Body of pancreas (tissue), 4 donors: ENCODE measurements around the gene GALNTL6. TPM values are rescaled to one million over a fixed set of nuclear protein-coding genes. Genes with fewer than 3 reads are reported as not detected.

Experiments
- ATAC-seq: fragments of 150-250 bp; one replicate; pipeline ENCODE4 v1.9.1; 2016
- DNase-seq, 4 donors: peaks; one replicate each; pipeline ENCODE4 v3.0.0-alpha.2; 2019
- H3K27ac ChIP-seq, 4 donors: fragments of 200-600 bp; sonication (generic); 1 replicate in 3 of 4; 2 replicates in 1 of 4; pipeline versions ENCODE4 v1.5.1 to v1.6.1; 2016 to 2019; ENCODE audit warnings: mild to moderate bottlenecking in 1 of 4, mixed read lengths in 1 of 4, moderate library complexity in 1 of 4
- H3K27me3 ChIP-seq, 2 donors: fragments of 200-600 bp; sonication (generic); one replicate each; pipeline ENCODE4 v1.6.0; 2016; ENCODE audit warnings: mild to moderate bottlenecking in 1 of 2
- H3K36me3 ChIP-seq, 2 donors: fragments of 200-600 bp; sonication (generic); replicated peaks in 1 of 2; 2 replicates each; pipeline ENCODE4 v1.5.1; 2016; ENCODE audit warnings: low read depth in 2 of 2; ENCODE audit not compliant: insufficient read depth in 1 of 2
- H3K4me1 ChIP-seq: fragments of 200-600 bp; sonication (generic); one replicate; pipeline ENCODE4 v1.6.0; 2016
- H3K4me3 ChIP-seq, 2 donors: fragments of 200-600 bp; sonication (generic); 1 replicate in 1 of 2; 2 replicates in 1 of 2; pipeline ENCODE4 v1.5.1; 2016 to 2019
- H3K9me3 ChIP-seq, 3 donors: fragments of 200-600 bp; sonication (generic); 1 replicate in 2 of 3; 2 replicates in 1 of 3; pipeline ENCODE4 v1.5.1; 2016
- POLR2A ChIP-seq, 3 donors: fragments of 450-650 bp; IDR thresholded peaks; one replicate each; pipeline ENCODE4 v1.6.1; 2016; ENCODE audit warnings: antibody characterized with exemption in 3 of 3, mild to moderate bottlenecking in 2 of 3
- WGBS, 2 donors: methylation state at CpG; one replicate each; pipeline ENCODE4 v1.1.5; 2017; 5-methylcytosine and 5-hydroxymethylcytosine counted together
- intact Hi-C: fragments of 100-400 bp; cut with DNase I; formaldehyde crosslinking; loops from one replicate; pipeline ENCODE4 v1.15.1; 2023
- total RNA-seq, 2 donors: library from RNA; depleted of rRNA; stranded (reverse); fragments of >200 nt; gene quantifications; one replicate each; pipeline ENCODE4 v1.1.0, GENCODE V29; 2016
- TF ChIP-seq, protein P1 (sequence below), 7 experiments: fragments of 450-650 bp in 4 of 7; fragments of 200-600 bp in 3 of 7; sonication (generic) in 3 of 7; IDR thresholded peaks; one replicate each; pipeline ENCODE4 v1.5.1; 2016 to 2019; ENCODE audit warnings: antibody characterized with exemption in 7 of 7

GALNTL6 gene
- total RNA-seq, 2 donors from 2014 or later: 0.26 TPM; not detected in 1

- no peak for DNase-seq
- 57 to 61% methylated on average over 1 of the region's 1 CpG for WGBS, 2 donors
- Histone ChIP-seq H3K27ac (no peak overlapping the region), H3K27me3 (no peaks in the 10 kb centered on the region), H3K4me1 (no peaks in the 10 kb centered on the region), H3K36me3 (no peaks in the 10 kb centered on the region), H3K4me3 (no peak overlapping the region), H3K9me3 (no peaks in the 10 kb centered on the region)
- ATAC-seq: no peak
- intact Hi-C loops: no loop called here
- TF ChIP-seq POLR2A (IDR thresholded peaks at IDR 0.05): no peak
- TF ChIP-seq, protein P1, sequence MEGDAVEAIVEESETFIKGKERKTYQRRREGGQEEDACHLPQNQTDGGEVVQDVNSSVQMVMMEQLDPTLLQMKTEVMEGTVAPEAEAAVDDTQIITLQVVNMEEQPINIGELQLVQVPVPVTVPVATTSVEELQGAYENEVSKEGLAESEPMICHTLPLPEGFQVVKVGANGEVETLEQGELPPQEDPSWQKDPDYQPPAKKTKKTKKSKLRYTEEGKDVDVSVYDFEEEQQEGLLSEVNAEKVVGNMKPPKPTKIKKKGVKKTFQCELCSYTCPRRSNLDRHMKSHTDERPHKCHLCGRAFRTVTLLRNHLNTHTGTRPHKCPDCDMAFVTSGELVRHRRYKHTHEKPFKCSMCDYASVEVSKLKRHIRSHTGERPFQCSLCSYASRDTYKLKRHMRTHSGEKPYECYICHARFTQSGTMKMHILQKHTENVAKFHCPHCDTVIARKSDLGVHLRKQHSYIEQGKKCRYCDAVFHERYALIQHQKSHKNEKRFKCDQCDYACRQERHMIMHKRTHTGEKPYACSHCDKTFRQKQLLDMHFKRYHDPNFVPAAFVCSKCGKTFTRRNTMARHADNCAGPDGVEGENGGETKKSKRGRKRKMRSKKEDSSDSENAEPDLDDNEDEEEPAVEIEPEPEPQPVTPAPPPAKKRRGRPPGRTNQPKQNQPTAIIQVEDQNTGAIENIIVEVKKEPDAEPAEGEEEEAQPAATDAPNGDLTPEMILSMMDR (IDR thresholded peaks at IDR 0.05): no peak
Measured at GRCh38 chr4:172018358-172018757, 205.2 kb downstream of the GALNTL6 start.

DNA sequence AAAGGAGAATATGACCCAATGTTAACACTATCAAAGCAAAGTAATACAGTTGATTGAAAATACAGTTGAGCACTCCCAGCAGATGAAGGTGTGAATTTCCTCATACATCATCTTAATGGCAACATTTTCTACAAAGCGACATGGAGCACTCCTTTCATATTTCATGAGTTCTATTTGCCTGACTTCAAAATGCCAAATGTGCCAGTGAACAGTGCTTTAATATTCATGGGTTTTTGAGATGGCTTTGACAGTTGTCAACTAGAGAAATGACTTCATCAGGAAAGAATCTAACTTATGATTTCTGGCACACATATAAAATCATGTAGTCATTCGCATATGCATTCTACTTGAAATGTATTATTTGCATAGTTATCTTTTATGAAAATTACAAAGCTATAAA lies 222.4 kb downstream of the GALNTL6 start:
- Histone ChIP-seq H3K9me3 (no peaks in the 10 kb centered on the region), H3K27ac (no peak overlapping the region), H3K27me3 (no peaks in the 10 kb centered on the region), H3K4me3 (no peak overlapping the region), H3K36me3 (no peaks in the 10 kb centered on the region), H3K4me1 (no peaks in the 10 kb centered on the region)
- DNase-seq (no peak), ATAC-seq (no peak)
- WGBS, 2 donors: 85 to 92% methylated on average over 2 of the region's 2 CpGs
- intact Hi-C loops: no loop called here
- TF ChIP-seq, protein P1 (IDR thresholded peaks at IDR 0.05): no peak
- no peak for TF ChIP-seq POLR2A (IDR thresholded peaks at IDR 0.05)

- DNase-seq: no peak
- Histone ChIP-seq H3K4me3 (no peak overlapping the region), H3K36me3 (no peaks in the 10 kb centered on the region), H3K9me3 (no peaks in the 10 kb centered on the region), H3K27ac (no peak overlapping the region), H3K27me3 (no peaks in the 10 kb centered on the region), H3K4me1 (no peaks in the 10 kb centered on the region)
- intact Hi-C loops: no loop called here
- ATAC-seq: no peak
- no peak for TF ChIP-seq POLR2A (IDR thresholded peaks at IDR 0.05)
- TF ChIP-seq, protein P1 (IDR thresholded peaks at IDR 0.05): no peak
Measured at GRCh38 chr4:172040766-172041165, 227.6 kb downstream of the GALNTL6 start.

GRCh38 chr4:172042714-172043114 lies 229.5 kb downstream of the GALNTL6 start:
- ATAC-seq (no peak), DNase-seq (peak in 1 of 4 donors; percentile 6)
- H3K36me3 ChIP-seq: no peaks in the 10 kb centered on the region
- H3K4me1 ChIP-seq: no peaks in the 10 kb centered on the region
- TF ChIP-seq, protein P1 (IDR thresholded peaks at IDR 0.05): no peak
- TF ChIP-seq POLR2A (IDR thresholded peaks at IDR 0.05): no peak
- no peaks in the 10 kb centered on the region for H3K9me3 ChIP-seq
- H3K27me3 ChIP-seq: no peaks in the 10 kb centered on the region
- 39 to 41% methylated on average over 3 of the region's 3 CpGs for WGBS, 2 donors
- intact Hi-C loops: no loop called here
- H3K4me3 ChIP-seq: no peak overlapping the region
- no peak overlapping the region for H3K27ac ChIP-seq

- Histone ChIP-seq H3K27me3 (no peaks in the 10 kb centered on the region), H3K27ac (no peak overlapping the region), H3K9me3 (no peaks in the 10 kb centered on the region), H3K36me3 (no peaks in the 10 kb centered on the region), H3K4me3 (no peak overlapping the region), H3K4me1 (no peaks in the 10 kb centered on the region)
- DNase-seq (no peak), ATAC-seq (no peak)
- TF ChIP-seq, protein P1 (IDR thresholded peaks at IDR 0.05): no peak
- TF ChIP-seq POLR2A (IDR thresholded peaks at IDR 0.05): no peak
- 58 to 68% methylated on average over 2 of the region's 2 CpGs for WGBS, 2 donors
- intact Hi-C loops: no loop called here
Measured at GRCh38 chr4:172045981-172046380, 232.8 kb downstream of the GALNTL6 start.
